ENCODE results near the gene MESP2.

The MESP2 gene, protein sequence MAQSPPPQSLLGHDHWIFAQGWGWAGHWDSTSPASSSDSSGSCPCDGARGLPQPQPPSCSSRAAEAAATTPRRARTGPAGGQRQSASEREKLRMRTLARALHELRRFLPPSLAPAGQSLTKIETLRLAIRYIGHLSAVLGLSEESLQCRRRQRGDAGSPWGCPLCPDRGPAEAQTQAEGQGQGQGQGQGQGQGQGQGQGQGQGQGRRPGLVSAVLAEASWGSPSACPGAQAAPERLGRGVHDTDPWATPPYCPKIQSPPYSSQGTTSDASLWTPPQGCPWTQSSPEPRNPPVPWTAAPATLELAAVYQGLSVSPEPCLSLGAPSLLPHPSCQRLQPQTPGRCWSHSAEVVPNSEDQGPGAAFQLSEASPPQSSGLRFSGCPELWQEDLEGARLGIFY

DNA sequence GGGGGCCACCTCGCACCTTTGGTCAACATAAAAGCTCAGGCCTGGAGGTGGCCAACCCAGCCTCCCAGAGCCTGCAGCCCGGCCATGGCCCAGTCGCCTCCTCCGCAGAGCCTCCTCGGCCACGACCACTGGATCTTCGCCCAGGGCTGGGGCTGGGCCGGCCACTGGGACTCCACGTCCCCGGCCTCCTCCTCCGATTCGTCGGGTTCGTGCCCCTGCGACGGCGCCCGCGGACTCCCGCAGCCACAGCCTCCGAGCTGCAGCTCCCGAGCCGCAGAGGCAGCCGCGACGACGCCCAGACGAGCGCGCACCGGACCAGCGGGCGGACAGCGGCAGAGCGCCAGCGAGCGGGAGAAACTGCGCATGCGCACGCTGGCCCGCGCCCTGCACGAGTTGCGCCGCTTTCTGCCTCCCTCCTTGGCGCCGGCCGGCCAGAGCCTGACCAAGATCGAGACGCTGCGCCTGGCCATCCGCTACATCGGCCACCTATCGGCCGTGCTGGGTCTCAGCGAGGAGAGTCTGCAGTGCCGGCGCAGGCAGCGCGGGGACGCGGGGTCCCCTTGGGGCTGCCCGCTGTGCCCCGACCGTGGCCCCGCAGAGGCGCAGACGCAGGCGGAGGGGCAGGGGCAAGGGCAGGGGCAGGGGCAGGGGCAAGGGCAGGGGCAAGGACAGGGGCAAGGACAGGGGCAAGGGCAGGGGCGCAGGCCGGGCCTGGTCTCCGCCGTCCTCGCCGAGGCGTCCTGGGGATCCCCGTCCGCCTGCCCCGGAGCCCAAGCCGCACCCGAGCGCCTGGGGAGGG lies at the start of gene MESP2:
MESP2 (plus strand) TSS at position 59 of the 799 bp plus-strand sequence; CDS start at position 85, 26 bp downstream.
- peak; percentile 67 for DNase-seq

DNA sequence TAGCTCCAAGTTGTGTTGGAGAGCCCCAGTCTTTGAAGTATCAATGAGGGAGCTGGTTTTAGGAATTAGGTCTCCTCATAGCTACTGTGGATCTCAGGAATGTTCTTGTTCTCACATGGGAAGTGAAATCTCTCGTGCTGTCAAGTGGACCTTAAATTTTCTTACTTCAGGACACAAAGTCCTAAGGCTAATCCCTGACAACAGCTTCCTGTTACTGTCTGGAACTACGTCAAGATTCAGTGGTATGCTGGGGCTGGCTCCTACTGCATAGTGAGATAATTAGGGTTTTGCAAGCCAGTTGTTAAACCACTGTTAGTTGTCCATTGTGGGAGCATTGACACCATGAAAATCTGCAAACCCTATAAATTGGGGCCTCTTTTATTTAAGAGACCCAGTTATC lies 47.9 kb upstream of the MESP2 start:
- DNase-seq = no peak

DNA sequence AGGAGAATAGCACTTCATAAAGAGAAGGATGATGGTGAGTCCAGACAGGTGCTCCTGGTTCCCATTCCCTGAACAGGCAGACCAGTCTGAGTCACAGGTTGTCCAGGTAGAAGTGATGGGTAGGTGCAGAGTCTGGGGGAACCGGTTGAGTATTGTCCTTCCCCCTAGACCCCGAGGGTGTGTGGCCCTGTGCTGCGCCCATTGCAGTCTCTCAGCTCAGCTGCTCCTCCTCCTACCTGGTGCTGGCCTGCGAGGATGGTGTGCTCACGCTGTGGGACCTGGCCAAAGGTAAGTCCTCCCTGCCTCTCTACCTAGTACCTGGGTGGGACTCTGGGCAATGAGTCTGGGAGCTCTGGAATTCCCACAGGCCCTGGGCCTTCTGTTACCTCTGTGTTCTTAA lies 44.9 kb upstream of the MESP2 start:
- DNase-seq = no peak

DNA sequence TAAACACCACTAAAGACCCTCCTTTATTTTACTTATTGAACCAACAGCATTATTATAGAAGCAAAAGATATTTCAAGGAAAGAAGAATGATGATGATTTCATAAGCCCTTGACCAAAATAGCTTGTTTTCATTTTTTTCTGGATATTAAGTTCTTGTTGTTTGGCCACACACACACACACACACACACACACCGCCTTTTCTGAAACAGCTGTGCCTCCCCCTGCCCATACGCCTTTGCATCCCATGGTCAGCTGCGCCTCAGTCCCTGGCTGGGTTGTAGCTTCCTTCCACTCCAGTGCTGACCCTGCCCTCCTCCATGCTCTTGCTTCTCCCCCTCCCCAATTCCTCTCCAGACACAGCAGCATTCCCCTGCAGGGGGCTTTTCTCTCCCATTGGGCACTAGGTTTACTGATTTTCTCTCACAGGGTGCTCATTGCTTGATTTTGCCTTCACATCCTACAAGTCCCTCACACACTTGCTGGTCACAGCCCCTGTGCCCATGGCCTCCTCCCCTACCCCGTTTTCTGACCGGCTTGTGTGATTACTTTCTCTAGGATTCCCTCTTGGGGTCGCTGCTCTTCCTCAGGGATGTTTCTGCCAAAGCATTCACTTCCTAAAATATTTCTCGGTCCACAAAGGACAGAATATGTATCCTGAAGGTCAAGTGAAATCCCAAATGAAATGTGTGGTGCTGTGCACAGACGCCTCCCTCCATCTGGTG lies 43.5 kb upstream of the MESP2 start:
- no peak for DNase-seq

DNA sequence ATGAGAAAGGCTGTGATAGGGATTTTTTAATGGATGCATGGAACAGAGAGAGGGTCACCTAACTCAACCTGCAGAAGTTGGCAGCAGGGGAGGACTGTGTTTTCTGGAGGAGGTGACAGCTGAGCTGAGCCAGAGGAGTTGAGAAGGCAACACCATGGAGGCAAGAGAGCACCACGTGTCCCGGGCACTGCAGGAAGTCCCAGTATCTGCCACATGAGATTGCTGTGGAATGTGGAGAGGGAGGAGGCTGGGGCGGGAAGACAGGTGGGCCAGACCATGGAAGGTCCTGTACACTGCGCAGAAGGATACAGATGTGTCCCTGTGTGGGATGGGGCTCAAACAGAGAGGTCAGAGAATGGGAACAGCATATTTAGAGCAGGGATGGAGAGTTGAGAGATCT lies 40.4 kb upstream of the MESP2 start:
- no peak for DNase-seq

DNA sequence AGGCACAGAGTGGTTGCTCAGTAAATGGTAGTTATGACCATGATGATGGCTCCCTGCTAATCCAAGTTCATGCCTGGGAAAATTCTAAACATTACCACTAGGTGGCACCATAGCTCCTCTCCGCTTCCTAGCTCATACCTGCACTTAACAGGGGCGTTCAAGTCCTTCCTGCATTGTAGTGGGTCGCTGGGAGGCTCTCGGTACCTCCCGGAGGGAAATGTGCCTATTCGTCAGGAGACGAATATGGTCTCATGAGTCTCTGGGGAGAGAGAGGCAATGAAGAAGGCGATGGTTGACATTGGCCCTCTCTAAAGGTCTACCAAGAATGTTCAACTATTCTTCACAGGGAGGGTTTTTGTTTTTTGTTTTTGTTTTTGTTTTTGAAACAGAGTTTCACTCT lies 36.0 kb upstream of the MESP2 start:
- DNase-seq = peak; percentile 81

DNA sequence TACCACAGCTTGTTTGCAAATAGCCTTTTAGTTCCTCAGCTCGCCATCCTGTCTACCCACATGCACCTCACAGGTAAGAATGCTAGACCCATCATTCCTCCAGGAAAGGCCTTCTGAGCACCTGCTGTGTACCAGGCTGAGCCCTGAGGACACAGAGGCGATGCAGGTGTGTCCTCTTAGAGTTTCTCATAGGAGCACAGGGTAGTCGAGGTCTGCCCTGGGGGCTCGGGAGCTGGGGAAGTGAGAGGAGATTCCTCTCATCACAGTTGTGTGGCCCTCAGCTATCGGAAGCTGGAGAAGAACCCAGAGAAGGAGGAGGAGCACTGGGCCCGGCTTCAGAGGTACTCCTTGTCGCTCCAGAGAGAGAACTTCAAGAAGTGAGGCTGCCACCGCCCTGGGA lies 33.1 kb upstream of the MESP2 start:
- DNase-seq = no peak

DNA sequence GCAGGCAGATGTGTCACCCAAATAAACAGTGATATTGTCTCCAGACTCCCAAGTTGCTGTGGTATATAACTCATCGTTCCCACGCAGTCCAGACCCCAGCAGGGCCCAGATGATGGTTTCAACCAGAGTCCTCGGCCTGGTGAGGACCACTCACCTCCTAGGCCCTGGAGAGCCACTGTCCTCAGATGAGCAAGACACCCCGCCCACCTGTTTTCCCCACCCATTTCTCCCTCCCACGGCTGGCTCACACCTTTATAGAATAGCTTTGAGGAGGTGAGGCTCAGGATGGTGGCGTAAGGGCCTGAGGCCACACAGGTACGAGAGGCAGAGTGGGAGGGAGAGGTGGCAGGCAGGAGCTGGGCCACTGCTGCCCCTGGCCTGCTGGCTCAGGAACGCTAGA lies 32.5 kb upstream of the MESP2 start:
- DNase-seq = no peak

DNA sequence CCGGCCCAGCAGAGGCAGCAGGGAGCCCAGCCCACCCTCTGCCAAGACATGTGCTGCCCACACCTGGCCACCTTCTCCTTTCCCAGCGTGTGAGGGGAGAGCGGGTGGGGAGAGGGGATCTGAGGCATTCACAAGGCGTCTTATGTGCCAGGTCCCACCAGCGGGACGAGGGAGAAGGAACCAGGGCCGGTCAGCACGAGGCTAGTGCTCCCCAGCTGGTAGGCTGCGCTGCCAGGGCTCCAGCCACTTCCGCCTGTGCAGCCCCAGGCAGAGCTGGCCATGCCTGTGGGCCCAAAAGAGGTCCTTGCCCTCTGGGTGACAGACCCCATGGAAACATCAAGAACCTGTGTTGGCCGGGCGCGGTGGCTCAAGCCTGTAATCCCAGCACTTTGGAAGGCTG lies 31.0 kb upstream of the MESP2 start:
- no peak for DNase-seq

DNA sequence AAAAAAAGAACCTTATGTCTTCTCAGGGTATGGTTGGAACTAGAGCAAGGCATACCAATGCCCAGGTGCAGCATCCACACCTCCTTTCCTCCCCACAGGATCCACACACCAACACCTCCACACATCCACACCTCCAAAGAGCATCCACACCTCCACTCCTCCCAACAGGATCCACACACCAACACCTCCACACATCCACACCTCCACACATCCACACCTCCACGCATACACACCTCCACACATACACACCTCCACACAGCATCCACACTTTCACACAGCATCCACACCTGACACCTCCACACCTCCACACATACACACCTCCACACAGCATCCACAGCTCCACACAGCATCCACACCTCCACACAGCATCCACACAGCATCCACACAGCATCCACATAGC lies 30.4 kb upstream of the MESP2 start:
- no peak for DNase-seq

DNA sequence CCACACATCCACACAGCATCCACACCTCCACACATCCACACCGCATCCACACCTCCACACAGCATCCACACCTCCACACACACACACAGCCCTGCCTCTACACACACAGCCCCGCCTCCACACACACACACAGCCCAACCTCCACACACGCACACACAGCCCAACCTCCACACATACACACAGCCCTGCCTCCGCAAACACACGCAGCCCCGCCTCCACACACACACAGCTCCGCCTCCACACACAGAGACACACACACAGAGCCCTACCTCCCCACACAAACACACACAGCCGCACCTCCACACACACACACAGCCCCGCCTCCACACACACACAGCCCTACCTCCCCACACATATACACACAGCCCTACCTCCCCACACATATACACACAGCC lies 29.7 kb upstream of the MESP2 start:
- no peak for DNase-seq

DNA sequence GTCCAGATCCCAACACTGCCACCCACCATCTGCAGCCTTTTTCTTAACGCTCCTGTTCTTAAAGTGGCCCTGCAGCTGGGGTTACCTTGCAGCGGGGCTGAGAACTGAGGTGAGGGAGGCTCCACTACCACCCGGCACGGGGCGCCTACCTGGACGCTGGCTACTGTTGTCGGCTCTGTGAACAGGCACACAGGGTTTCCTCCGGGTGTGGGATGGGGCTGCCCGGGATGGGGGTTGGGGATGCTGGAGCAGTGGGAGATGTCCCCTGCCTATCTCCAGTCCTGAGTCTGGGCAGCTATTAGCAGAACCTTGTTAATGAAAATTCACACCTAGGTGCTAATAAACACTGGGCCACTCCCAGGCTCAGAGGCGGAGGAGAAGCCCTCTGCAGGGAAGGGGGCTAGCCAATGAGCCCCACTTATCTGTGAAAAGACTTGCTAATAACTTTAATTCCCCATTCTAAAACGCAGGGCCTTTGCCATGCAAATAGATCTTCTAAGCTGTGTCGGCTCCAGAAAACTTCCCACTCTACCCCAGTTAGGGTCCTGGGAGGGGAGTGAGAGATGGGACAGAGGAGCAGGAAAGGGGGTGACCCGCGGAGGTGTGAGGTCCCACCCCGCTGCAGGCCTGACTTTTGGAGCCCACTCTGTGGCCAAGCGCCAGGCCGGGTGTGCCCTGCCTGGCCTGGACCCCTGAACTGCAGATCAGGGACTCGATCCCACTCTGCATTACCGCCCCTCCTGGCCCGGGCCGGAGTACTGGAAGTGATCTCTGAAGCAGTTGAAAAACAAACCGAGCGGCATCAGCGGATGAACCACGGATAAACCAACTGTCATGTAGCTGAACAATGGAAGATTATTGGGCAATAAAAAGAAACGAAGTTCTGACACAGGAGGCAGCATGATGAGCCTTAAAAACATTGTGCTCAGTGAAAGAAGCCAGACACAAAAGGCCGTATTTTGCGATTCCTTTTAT lies 28.1 kb upstream of the MESP2 start:
- no peak for DNase-seq

DNA sequence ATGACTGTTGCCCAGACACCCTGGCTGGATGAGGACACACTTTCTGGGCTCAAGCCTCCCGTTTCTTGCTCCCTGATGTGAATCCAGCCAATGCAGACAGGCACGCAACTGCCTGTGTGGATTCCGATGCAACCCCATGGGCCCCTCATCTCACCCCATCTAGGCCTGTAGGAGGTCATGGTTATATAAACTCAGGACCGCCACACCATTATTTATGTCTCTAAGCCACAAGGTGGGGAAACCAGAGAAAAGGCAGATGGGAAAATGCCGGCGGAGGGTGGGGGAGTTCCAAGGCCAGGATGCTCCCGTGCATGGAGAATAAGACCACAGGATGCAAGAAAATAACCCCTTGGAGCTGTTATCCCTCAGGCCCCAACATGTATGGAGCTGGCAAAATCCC lies 27.1 kb upstream of the MESP2 start:
- DNase-seq = no peak

DNA sequence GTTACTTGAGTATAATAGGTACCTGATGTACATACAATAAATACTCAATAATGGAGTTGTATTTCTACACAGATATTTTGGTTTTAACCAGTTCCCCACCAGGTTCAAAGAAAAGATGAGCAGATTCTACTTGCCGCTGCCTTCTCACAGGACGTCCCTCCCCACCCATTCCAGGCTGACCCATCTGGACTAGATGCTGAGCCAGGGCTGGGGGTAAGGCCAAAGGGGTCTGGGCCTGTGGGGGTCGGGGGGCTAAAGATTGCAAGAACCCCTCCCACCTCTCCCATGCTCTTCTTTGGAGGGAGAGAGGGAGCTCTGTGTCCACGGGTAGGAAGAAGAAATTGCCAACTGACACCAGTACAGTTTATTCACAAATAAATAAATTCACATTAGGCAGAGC lies 26.6 kb upstream of the MESP2 start:
- DNase-seq = no peak

DNA sequence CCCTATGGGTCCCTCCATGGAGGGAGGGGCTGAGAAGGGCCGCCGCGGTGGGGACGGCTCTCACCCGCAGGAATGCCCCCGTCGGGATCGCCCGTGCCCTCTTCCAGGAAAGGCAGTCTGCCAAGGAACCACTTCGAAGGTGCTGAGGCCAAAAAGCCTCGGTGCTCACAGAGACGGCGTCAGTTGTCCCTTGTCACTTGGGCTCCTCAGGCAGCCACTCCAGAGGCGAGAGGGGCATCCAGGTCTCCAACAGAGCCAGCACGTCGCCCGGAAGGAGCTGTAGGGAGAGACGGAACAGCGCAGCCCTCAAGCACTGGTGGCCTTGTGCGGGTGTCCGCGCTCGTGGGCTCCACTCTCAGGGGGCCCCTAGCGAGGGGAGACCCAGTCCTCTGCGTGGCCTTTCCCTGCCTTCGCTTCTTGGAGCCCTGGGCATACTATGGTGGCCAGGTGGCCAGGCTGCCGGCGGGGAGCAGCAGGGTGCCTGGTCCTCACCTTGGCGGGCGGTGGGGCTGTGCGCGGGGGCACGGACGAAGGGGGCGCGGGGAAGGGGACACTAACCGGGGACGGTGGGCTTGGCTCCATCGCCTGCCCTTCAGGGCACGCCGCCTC lies 26.1 kb upstream of the MESP2 start:
- no peak for DNase-seq

DNA sequence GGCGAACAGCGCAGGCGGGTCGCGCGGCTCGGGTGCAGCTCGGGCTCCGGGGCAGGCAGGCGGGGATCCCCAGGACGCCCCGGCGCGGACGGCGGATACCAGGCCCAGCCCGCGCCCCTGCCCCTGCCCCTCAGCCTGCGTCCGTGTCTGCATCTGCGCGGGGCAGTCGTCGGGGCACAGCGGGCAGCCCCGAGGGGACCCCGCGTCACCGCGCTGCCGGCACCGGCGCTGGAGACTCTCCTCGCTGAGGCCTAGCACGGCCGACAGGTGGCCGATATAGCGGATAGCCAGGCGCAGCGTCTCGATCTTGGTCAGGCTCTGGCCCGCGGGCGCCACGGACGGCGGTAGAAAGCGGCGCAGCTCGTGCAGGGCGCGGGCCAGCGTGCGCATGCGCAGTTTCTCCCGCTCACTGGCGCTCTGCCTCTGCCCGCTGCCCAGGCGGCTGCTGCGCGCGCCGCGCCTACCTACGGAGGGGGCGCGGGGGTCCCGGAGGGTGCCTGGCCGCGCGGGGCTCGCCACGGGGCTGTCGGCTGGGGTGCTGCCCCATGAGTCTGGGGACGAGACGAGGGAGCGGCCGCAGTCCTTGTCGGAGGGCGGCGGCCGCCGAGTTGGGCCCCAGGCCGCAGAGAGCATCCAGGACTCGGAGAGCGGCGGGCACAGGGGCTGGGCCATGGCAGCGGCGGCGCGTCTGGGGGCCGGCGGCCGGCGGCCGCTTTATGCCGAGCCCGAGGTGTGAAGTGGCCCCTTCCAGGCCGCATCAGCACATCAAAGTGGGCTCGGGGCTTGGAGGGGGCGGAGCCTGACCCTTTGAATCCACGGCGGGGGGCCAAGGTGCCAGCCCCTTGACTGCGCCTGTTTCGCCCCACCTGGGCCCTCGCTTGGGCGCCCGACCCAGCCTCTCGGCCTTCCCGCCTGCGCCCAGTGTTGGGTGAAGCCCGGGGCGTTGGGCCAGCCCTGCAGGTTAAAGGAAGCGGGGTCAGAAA lies 25.3 kb upstream of the MESP2 start, which contains the start of gene MESP1:
MESP1 (minus strand) TSS at position 690 of the 983 bp plus-strand sequence; CDS start at position 672, 18 bp downstream.
- DNase-seq = peak; percentile 92

DNA sequence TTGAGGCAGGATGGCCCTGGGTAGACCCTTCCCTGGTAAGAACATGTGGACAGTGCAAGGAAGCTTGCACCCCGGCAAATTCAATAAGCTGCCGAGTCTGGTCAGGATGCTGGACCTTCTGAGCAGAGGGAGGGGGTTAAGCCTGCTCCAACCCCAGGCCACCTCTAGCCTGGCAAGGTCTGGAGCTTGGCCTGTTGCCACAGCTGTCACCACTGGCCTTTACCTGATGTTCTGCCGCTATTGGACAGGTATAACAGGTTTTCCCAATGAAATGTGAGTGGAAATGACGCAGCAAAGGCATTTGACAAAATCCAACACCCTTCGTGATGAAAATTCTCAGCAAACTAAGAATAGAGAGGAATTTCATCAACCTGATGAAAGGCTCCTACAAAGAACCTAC lies 24.4 kb upstream of the MESP2 start:
- no peak for DNase-seq

DNA sequence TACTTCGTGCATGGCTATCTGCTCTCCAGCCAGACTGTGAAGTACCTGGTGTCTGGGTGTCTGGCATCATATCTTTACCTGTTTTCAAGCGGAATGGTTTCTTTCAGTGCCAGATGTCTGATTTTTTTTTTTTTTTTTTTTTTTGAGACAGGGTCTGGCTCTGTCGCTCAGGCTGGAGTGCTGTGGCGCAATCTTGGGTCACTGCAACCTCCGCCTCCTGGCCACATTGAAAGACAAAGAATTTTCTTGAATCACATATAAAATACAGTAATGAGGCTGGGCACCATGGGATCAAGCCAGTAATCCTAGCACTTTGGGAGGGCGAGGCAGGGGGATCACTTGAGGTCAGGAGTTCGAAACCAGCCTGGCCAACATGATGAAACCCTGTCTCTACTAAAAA lies 22.3 kb upstream of the MESP2 start:
- no peak for DNase-seq

DNA sequence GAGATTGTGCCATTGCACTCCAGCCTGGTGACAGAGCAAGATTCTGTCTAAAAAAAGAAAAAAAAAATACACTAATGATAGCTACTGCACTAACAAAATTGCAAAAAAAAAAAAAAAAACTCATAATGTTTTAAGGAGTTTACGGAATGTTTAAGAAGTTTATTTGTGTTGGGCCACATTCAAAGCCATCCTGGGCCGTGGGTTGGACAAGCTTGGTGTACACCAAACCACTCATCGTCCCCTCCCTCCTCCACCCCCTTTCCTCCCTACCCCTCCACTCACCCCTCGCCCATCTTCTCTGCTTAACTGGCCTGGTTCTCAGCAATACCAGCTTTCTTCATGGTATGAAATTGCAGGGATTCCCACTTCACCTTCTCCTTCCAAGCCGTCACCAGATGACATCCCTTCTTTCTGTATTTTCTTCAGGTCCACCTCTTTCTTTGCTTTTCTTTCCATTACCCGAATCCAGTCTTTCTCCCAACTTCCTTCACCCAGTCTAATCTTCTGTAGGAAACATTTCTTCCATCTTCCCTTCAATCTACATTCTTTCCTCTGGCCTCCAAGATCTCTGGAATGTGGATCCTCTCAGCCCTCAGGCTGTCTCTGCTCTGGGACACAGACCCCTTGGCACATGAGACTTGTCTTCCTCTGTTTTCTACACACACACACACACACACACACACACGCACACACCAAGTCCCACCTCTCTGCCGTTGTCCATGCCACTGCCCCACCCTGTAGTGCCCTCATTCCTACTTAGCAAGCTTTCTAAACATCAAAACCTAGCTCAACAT lies 21.6 kb upstream of the MESP2 start:
- no peak for DNase-seq

DNA sequence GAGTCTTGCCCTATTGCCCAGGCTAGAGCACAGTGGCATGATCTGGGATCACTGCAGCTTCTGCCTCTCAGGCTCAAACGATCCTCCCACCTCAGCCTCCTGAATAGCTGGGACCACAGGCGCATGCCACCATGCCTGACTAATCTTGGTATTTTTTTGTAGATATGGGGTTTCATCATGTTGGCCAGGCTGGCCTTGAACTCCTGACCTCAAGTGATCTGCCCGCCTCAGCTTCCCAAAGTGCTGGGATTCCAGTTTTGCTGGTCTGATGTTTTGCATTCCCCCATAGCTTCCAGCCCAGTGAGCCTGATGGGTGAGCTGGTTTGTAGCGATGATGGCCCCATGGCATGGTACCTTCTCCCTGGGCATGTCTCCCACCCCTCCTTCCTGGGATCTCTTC lies 20.4 kb upstream of the MESP2 start:
- DNase-seq = no peak
